NCI-H748 (cell line): ENCODE data around the gene EXOC4.

Experiments used
- DNase-seq: peaks from one replicate; lab custom pipeline; 2025; ENCODE audit not compliant: unreplicated experiment; lab: John Stamatoyannopoulos, UW

EXOC4 gene

GRCh38 chr7:133360201-133360600 lies 107.3 kb downstream of the EXOC4 start:
- no peak for DNase-seq

- no peak for DNase-seq
These were observed 108.9 kb downstream of the EXOC4 start for GRCh38 chr7:133361806-133362205.

- DNase-seq, result no peak
These were observed 112.2 kb downstream of the EXOC4 start for GRCh38 chr7:133364959-133365690.

GRCh38 chr7:133365917-133366316 lies 113.0 kb downstream of the EXOC4 start:
- DNase-seq, result no peak

GRCh38 chr7:133367561-133367960 lies 114.7 kb downstream of the EXOC4 start:
- DNase-seq, result no peak

GRCh38 chr7:133369130-133369529 lies 116.3 kb downstream of the EXOC4 start:
- DNase-seq, result no peak

GRCh38 chr7:133371616-133372015 lies 118.7 kb downstream of the EXOC4 start:
- DNase-seq, result no peak

- DNase-seq, result no peak
These were observed 119.5 kb downstream of the EXOC4 start for GRCh38 chr7:133372337-133372736.

GRCh38 chr7:133376514-133376913 lies 123.6 kb downstream of the EXOC4 start:
- no peak for DNase-seq

- DNase-seq, result no peak
These were observed 129.1 kb downstream of the EXOC4 start for GRCh38 chr7:133381965-133382364.

GRCh38 chr7:133382775-133383559 lies 130.1 kb downstream of the EXOC4 start:
- DNase-seq, result no peak

- no peak for DNase-seq
These were observed 133.3 kb downstream of the EXOC4 start for GRCh38 chr7:133386205-133386604.

- DNase-seq, result no peak
These were observed 136.8 kb downstream of the EXOC4 start for GRCh38 chr7:133389727-133390126.

- no peak for DNase-seq
These were observed 138.3 kb downstream of the EXOC4 start for GRCh38 chr7:133391206-133391605.

- no peak for DNase-seq
These were observed 141.5 kb downstream of the EXOC4 start for GRCh38 chr7:133394369-133394768.

GRCh38 chr7:133395551-133395950 lies 142.7 kb downstream of the EXOC4 start:
- no peak for DNase-seq

GRCh38 chr7:133398506-133398905 lies 145.6 kb downstream of the EXOC4 start:
- no peak for DNase-seq

- no peak for DNase-seq
These were observed 148.3 kb downstream of the EXOC4 start for GRCh38 chr7:133401225-133401624.

GRCh38 chr7:133408212-133408611 lies 155.3 kb downstream of the EXOC4 start:
- DNase-seq, result no peak

GRCh38 chr7:133409421-133409820 lies 156.5 kb downstream of the EXOC4 start:
- no peak for DNase-seq

GRCh38 chr7:133409966-133410365 lies 157.1 kb downstream of the EXOC4 start:
- DNase-seq, result no peak

GRCh38 chr7:133411395-133411794 lies 158.5 kb downstream of the EXOC4 start:
- no peak for DNase-seq
